Measurements from ENCODE around the gene ZBTB44.
"Not testable (repeated sequence)": the region's sequence is repeated elsewhere in the genome, so short reads cannot be mapped to it uniquely, and the experiment has no call there.

The ZBTB44 gene

GRCh38 chr11:130261571-130261970 lies 53.1 kb downstream of the ZBTB44 start:
- no peak for DNase-seq (ENCODE audit: low read depth, low spot score)
- no peak overlapping the region for H3K4me3 ChIP-seq (ENCODE audit: low read length)

- no peak overlapping the region for H3K4me3 ChIP-seq (ENCODE audit: low read length)
- no peak for DNase-seq (ENCODE audit: low read depth, low spot score)
Measured at GRCh38 chr11:130260742-130261141, 54.0 kb downstream of the ZBTB44 start.

- no peak for DNase-seq (ENCODE audit: low read depth, low spot score)
- H3K4me3 ChIP-seq (ENCODE audit: low read length), result no peak overlapping the region
Measured at GRCh38 chr11:130260080-130260627, 54.6 kb downstream of the ZBTB44 start.

- not testable (repeated sequence) for DNase-seq (ENCODE audit: low read depth, low spot score); H3K4me3 ChIP-seq (ENCODE audit: low read length)
Measured at GRCh38 chr11:130251763-130252162, 63.0 kb downstream of the ZBTB44 start.

GRCh38 chr11:130249929-130250328 lies 64.8 kb downstream of the ZBTB44 start:
- DNase-seq (ENCODE audit: low read depth, low spot score); H3K4me3 ChIP-seq (ENCODE audit: low read length): not testable (repeated sequence)

- no peak overlapping the region for H3K4me3 ChIP-seq (ENCODE audit: low read length)
- DNase-seq (ENCODE audit: low read depth, low spot score), result no peak
Measured at GRCh38 chr11:130249371-130249770, 65.3 kb downstream of the ZBTB44 start.

GRCh38 chr11:130247319-130247718 lies 67.4 kb downstream of the ZBTB44 start:
- H3K4me3 ChIP-seq (ENCODE audit: low read length), result no peak overlapping the region
- no peak for DNase-seq (ENCODE audit: low read depth, low spot score)

GRCh38 chr11:130246738-130247137 lies 68.0 kb downstream of the ZBTB44 start:
- DNase-seq (ENCODE audit: low read depth, low spot score), result no peak

GRCh38 chr11:130246270-130246669 lies 68.4 kb downstream of the ZBTB44 start:
- no peak overlapping the region for H3K4me3 ChIP-seq (ENCODE audit: low read length)
- DNase-seq (ENCODE audit: low read depth, low spot score), result no peak

More at GRCh38 chr11:130246738-130247137, 68.0 kb downstream of the ZBTB44 start:
- H3K4me3 ChIP-seq (ENCODE audit: low read length), result no peak overlapping the region

- H3K4me3 ChIP-seq (ENCODE audit: low read length); DNase-seq (ENCODE audit: low read depth, low spot score): not testable (repeated sequence)
Measured at GRCh38 chr11:130245375-130245774, 69.3 kb downstream of the ZBTB44 start.

GRCh38 chr11:130244848-130245247 lies 69.9 kb downstream of the ZBTB44 start:
- H3K4me3 ChIP-seq (ENCODE audit: low read length), result no peak overlapping the region
- no peak for DNase-seq (ENCODE audit: low read depth, low spot score)

GRCh38 chr11:130243816-130244215 lies 70.9 kb downstream of the ZBTB44 start:
- no peak overlapping the region for H3K4me3 ChIP-seq (ENCODE audit: low read length)
- DNase-seq (ENCODE audit: low read depth, low spot score), result no peak

- DNase-seq (ENCODE audit: low read depth, low spot score), result no peak
- no peak overlapping the region for H3K4me3 ChIP-seq (ENCODE audit: low read length)
Measured at GRCh38 chr11:130241713-130242112, 73.0 kb downstream of the ZBTB44 start.

GRCh38 chr11:130237282-130238006 lies 77.3 kb downstream of the ZBTB44 start:
- H3K4me3 ChIP-seq (ENCODE audit: low read length), result no peak overlapping the region
- no peak for DNase-seq (ENCODE audit: low read depth, low spot score)

GRCh38 chr11:130234315-130234714 lies 80.4 kb downstream of the ZBTB44 start:
- DNase-seq (ENCODE audit: low read depth, low spot score), result no peak
- H3K4me3 ChIP-seq (ENCODE audit: low read length), result no peak overlapping the region

GRCh38 chr11:130233888-130234287 lies 80.8 kb downstream of the ZBTB44 start:
- not testable (repeated sequence) for H3K4me3 ChIP-seq (ENCODE audit: low read length); DNase-seq (ENCODE audit: low read depth, low spot score)

- DNase-seq (ENCODE audit: low read depth, low spot score), result not testable (repeated sequence)
Measured at GRCh38 chr11:130233486-130233885, 81.2 kb downstream of the ZBTB44 start.

GRCh38 chr11:130227373-130227772 lies 87.3 kb downstream of the ZBTB44 start:
- H3K4me3 ChIP-seq (ENCODE audit: low read length), result no peak overlapping the region
- no peak for DNase-seq (ENCODE audit: low read depth, low spot score)

More at GRCh38 chr11:130233486-130233885, 81.2 kb downstream of the ZBTB44 start:
- H3K4me3 ChIP-seq (ENCODE audit: low read length), result not testable (repeated sequence)

- DNase-seq (ENCODE audit: low read depth, low spot score), result peak; percentile 68
- no peak overlapping the region for H3K4me3 ChIP-seq (ENCODE audit: low read length)
Measured at GRCh38 chr11:130223291-130223971, 91.3 kb downstream of the ZBTB44 start.

- no peak overlapping the region for H3K4me3 ChIP-seq (ENCODE audit: low read length)
- no peak for DNase-seq (ENCODE audit: low read depth, low spot score)
Measured at GRCh38 chr11:130220311-130221035, 94.2 kb downstream of the ZBTB44 start.
